ENCODE data around the gene HOPX. TPM values are rescaled to one million over a fixed set of nuclear protein-coding genes. Genes with fewer than 3 reads are reported as not detected.

HOPX gene
- total RNA-seq, 2 experiments from 2014 or later = not detected

DNA sequence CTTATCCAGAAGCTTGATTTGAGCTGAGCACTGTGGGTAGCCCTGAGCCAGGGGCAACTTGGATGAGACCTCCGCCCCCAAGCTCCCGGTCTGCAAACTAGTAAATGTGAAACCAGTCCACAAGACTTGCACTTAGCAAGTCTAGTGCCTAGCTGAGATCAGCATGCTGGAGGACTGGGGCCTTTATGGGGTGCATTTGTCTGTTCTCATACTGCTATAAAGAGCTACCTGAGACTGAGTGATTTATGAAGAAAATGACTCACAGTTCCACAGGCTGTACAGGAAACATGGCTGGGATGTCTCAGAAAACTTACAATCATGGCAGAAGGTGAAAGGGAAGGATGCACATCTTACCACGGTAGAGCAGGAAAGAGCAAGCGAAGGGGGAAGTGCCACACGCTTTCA lies 42.1 kb upstream of the HOPX start:
- ChIA-PET CTCF (ENCODE audit: unreplicated experiment) (no interaction called here), POLR2A (no interaction called here)
- DNase-seq (ENCODE audit: low spot score) = no peak
- Histone ChIP-seq H4K20me1 (ENCODE audit: insufficient read depth, low read length) (no peaks in the 10 kb centered on the region), H3K27ac (ENCODE audit: low read depth, low read length, poor library complexity, severe bottlenecking) (no peak overlapping the region), H3K79me2 (ENCODE audit: insufficient read depth, low read depth, low read length) (no peaks in the 10 kb centered on the region), H3K36me3 (ENCODE audit: insufficient read depth, low read length) (no peaks in the 10 kb centered on the region), H3K9me3 (ENCODE audit: low read length) (no peaks in the 10 kb centered on the region), H3K4me1 (ENCODE audit: insufficient read depth, low read length, poor library complexity, severe bottlenecking) (no peaks in the 10 kb centered on the region), H3K4me2 (ENCODE audit: low read length) (no peak overlapping the region), H3K4me3 (ENCODE audit: low read depth, low read length, poor library complexity, severe bottlenecking) (no peak overlapping the region), H3K9me2 (ENCODE audit: insufficient read depth, low read length) (no peaks in the 10 kb centered on the region), H2AFZ (ENCODE audit: low read length) (no peak overlapping the region)
- TF ChIP-seq, protein P1, sequence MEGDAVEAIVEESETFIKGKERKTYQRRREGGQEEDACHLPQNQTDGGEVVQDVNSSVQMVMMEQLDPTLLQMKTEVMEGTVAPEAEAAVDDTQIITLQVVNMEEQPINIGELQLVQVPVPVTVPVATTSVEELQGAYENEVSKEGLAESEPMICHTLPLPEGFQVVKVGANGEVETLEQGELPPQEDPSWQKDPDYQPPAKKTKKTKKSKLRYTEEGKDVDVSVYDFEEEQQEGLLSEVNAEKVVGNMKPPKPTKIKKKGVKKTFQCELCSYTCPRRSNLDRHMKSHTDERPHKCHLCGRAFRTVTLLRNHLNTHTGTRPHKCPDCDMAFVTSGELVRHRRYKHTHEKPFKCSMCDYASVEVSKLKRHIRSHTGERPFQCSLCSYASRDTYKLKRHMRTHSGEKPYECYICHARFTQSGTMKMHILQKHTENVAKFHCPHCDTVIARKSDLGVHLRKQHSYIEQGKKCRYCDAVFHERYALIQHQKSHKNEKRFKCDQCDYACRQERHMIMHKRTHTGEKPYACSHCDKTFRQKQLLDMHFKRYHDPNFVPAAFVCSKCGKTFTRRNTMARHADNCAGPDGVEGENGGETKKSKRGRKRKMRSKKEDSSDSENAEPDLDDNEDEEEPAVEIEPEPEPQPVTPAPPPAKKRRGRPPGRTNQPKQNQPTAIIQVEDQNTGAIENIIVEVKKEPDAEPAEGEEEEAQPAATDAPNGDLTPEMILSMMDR (conservative IDR thresholded peaks at IDR 0.05; ENCODE audit: low read length) = no peak
- no peak for TF ChIP-seq EZH2phosphoT487 (IDR thresholded peaks at IDR 0.05; ENCODE audit: borderline replicate concordance, low read depth, low read length)
- intact Hi-C loops (cut with micrococcal nuclease; ENCODE audit: unreplicated experiment) = no loop called here
- BruUV-seq (replicated peaks) = no TSS peak

DNA sequence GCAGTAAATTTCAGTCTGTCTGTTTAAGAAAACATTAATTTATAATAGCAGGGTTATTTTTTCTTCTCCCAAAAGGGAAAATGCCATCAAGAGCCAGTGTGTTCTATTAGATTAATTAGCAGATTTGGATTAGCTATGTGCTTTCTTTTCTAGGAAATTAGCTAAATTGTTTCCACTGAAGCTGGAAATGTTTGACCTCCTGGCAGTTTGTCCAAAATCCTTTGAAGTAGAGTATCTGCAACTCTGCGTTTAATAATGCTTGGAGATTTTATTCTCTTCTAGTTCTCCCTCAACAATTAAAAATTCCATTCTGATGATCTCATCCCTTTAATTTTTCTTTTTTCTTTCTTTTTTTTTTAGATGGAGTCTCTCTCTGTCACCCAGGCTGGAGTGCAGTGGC lies 27.1 kb upstream of the HOPX start:
- POLR2A ChIA-PET = interaction anchor here (0.7 kb wide), 1 partner anchor 109 kb away, joined by 3 read pairs; no protein-coding TSS in a partner anchor
- BruUV-seq (replicated peaks) = no TSS peak

DNA sequence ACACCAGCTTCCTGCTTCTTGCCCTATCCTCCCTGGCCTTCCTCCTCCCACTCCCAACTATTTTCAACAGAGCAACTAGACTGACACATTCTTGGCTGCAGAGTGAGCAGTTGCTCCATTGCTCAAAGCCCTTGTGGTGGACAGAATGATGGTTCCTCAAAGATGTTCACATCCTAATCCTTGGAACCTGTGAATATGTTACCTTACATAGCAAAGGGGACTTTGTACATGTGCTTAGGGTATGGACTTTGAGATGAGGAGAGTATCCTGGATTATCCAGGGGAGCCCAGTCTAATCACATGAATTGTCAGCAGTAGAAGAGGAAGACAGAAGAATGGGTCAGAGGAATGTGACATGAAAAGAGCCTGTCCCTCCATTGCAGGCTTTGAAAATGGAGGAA lies 24.9 kb upstream of the HOPX start:
- no peaks in the 10 kb centered on the region for H4K20me1 ChIP-seq (ENCODE audit: insufficient read depth, low read length)
- no peak overlapping the region for H3K27ac ChIP-seq (ENCODE audit: low read depth, low read length, poor library complexity, severe bottlenecking)
- ChIA-PET CTCF (ENCODE audit: unreplicated experiment) (no interaction called here), POLR2A (no interaction called here)
- no peaks in the 10 kb centered on the region for H3K9me3 ChIP-seq (ENCODE audit: low read length)
- H3K9me2 ChIP-seq (ENCODE audit: insufficient read depth, low read length) = no peaks in the 10 kb centered on the region
- no peaks in the 10 kb centered on the region for H3K4me1 ChIP-seq (ENCODE audit: insufficient read depth, low read length, poor library complexity, severe bottlenecking)
- no peak overlapping the region for H3K4me3 ChIP-seq (ENCODE audit: low read depth, low read length, poor library complexity, severe bottlenecking)
- intact Hi-C loops (cut with micrococcal nuclease; ENCODE audit: unreplicated experiment) = no loop called here
- BruUV-seq (replicated peaks) = no TSS peak
- TF ChIP-seq, protein P1 (conservative IDR thresholded peaks at IDR 0.05; ENCODE audit: low read length) = no peak
- TF ChIP-seq EZH2phosphoT487 (IDR thresholded peaks at IDR 0.05; ENCODE audit: borderline replicate concordance, low read depth, low read length) = no peak
- no peak for DNase-seq (ENCODE audit: low spot score)
- no peak overlapping the region for H3K4me2 ChIP-seq (ENCODE audit: low read length)
- H3K79me2 ChIP-seq (ENCODE audit: insufficient read depth, low read depth, low read length) = no peaks in the 10 kb centered on the region
- no peaks in the 10 kb centered on the region for H3K36me3 ChIP-seq (ENCODE audit: insufficient read depth, low read length)
- H2AFZ ChIP-seq (ENCODE audit: low read length) = no peak overlapping the region

More for the DNA sequence above, 27.1 kb upstream of the HOPX start:
- no peaks in the 10 kb centered on the region for H4K20me1 ChIP-seq (ENCODE audit: insufficient read depth, low read length)
- H3K4me3 ChIP-seq (ENCODE audit: low read depth, low read length, poor library complexity, severe bottlenecking) = no peak overlapping the region
- CTCF ChIA-PET (ENCODE audit: unreplicated experiment) = no interaction called here
- H3K4me1 ChIP-seq (ENCODE audit: insufficient read depth, low read length, poor library complexity, severe bottlenecking) = no peaks in the 10 kb centered on the region
- H3K9me2 ChIP-seq (ENCODE audit: insufficient read depth, low read length) = no peaks in the 10 kb centered on the region
- no peak overlapping the region for H3K27ac ChIP-seq (ENCODE audit: low read depth, low read length, poor library complexity, severe bottlenecking)
- no peak for DNase-seq (ENCODE audit: low spot score)
- no peak for TF ChIP-seq EZH2phosphoT487 (IDR thresholded peaks at IDR 0.05; ENCODE audit: borderline replicate concordance, low read depth, low read length)
- TF ChIP-seq, protein P1 (conservative IDR thresholded peaks at IDR 0.05; ENCODE audit: low read length) = no peak
- no peaks in the 10 kb centered on the region for H3K79me2 ChIP-seq (ENCODE audit: insufficient read depth, low read depth, low read length)
- no peaks in the 10 kb centered on the region for H3K9me3 ChIP-seq (ENCODE audit: low read length)
- intact Hi-C loops (cut with micrococcal nuclease; ENCODE audit: unreplicated experiment) = no loop called here
- H3K4me2 ChIP-seq (ENCODE audit: low read length) = no peak overlapping the region
- H2AFZ ChIP-seq (ENCODE audit: low read length) = no peak overlapping the region
- H3K36me3 ChIP-seq (ENCODE audit: insufficient read depth, low read length) = no peaks in the 10 kb centered on the region

All from OCI-LY7 (cell line).